Daoy (cell line): ENCODE results near the gene CHST8. TPM values are rescaled to one million over a fixed set of nuclear protein-coding genes. Genes with fewer than 3 reads are reported as not detected.

Experiments
- DNase-seq: peaks from one replicate; pipeline ENCODE4 v3.0.0-alpha.2; 2015; ENCODE audit warnings: low read depth
- total RNA-seq: library from RNA; depleted of rRNA; stranded (reverse); fragments of >200 nt; shearing (Covaris generic); gene quantifications from 2 replicates; pipeline ENCODE4 v1.2.3, GENCODE V29; 2014

Gene CHST8
- total RNA-seq, 1 experiment from 2014 or later, result 0.29 TPM

DNA sequence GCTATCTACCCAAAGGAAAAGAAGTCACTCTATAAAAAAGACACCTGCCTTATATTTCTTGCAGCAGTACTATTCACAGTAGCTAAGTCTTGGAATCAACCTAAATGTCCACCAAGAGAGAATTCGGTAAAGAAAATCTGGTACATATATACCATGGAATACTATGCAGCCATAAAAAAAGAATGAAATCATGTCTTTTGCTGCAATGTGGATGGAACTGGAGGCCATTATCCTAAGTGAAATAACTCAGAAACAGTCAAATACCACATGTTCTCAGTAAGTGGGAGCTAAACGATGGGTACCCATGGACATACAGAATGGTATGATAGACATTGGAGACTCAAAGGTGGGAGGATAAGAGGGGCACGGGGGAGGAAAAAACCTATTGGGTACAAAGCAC, 92.4 kb downstream of the CHST8 start:
- no peak for DNase-seq

DNA sequence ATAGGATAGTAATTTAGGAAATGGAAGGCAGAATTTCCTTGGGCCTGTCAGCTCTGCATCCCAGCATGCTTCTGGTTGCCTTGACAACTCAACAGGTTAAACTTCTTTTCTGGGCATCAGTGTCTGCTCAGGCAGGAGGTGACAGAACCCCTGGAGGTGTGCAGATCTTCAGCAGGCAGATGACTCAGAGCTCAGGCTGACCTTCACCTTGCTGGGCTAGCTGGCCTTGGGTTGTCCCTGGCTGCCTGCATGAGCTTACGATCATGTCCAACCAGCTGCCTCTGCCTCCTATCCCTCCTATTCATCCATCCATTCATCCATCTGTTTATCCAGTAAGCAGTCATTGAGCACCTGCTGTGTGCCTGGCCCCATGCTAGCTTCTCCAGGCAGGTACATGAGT, 93.7 kb downstream of the CHST8 start:
- no peak for DNase-seq

DNA sequence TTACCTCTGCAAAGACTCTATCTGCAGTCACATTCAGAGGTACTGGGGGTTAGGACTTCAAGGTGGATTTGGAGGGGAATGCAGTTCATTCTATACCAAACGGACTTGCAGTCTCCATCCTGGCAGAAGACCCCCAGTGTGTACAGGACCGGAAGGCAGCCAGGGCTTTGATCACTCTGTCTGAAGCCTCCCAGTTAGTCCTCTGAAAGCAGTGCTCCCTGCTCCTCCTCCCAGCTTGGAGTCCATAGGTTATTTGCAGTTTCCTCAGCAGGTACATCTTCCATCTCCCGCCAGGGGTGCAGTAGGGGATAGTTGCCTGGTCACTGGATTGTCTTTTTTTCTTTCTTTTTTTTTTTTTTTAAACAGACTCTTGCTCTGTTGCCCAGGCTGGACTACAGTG, 96.1 kb downstream of the CHST8 start:
- DNase-seq, result no peak

GRCh38 chr19:33718651-33719254, 97.0 kb downstream of the CHST8 start:
- DNase-seq, result no peak

DNA sequence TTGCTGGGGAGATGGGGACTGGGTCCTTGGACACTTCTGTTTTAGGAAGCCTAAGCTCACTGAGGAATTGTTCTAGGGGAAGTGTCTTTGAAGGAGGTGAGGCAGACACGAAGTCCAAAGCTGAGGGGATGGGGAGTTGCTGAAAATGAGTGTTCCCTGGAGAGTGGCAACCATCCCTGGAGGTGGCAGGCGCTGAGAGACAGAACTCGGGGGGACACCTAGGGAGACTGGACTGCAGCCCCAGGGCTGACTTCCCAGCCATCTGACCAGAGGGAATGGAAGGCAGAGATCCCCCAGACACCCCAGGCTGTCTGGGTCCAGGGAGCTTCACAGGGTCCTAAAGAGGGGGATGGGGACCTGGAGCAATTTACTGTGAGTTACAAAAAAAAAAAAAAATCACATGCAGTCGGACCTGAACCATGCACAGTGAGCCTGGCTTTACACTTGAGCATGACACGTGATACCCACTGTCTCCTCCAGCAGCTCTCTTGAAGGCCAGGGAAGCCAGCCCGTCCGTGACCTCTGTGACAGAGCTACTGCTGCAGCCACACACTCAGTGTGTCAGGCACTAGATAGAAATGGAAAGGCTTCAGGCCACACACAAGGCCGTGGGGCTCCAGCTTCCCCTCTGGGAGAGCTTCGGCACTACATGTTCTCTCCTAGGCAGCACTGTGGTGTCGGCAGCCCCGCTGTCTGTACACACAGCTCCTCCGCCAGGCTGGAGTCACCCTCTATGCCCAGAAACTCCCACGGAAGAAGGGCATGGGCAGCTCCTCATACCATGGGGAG, 97.8 kb downstream of the CHST8 start:
- DNase-seq, result no peak

GRCh38 chr19:33720155-33720493, 98.4 kb downstream of the CHST8 start:
- no peak for DNase-seq

- no peak for DNase-seq
Measured at GRCh38 chr19:33720691-33721682, 99.2 kb downstream of the CHST8 start.

GRCh38 chr19:33721735-33722297, 100.1 kb downstream of the CHST8 start:
- DNase-seq, result no peak

- DNase-seq, result no peak
Measured at GRCh38 chr19:33722456-33723239, 100.9 kb downstream of the CHST8 start.

- DNase-seq, result no peak
Measured at GRCh38 chr19:33723512-33723911, 101.8 kb downstream of the CHST8 start.

DNA sequence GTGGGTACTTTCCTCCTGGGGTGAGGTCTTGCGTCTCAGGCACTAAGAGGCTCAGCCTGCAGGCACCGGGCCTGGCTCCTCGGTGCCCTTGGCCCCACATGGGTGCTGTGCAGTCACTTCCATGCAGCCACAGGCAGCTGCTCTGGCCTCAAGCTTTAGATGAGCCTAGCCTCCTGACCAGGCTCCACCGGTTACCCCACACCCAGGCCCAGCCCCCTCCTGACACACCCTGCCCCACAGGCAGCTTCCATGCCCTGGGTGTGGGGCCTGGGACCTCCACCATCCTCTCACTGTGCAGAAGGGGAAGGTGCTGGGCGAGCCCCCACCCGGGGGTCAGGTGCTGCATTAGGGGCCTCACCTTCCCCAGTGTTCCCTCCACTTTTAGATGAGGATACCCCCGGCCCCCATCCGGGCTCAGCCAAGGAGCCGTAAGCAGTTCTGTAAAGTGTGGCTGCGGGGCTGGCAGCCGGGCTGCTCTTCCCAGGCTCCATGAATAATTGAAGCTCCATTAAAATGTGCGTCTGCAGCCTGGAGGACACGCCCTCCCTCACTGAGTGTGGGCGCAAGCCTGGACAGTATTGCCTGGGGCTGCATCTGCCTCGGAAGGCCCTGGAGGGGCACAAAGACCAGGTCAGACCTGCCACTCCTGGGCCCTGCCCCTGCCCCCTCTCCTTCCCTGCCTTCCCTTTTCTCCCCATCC, 102.4 kb downstream of the CHST8 start:
- no peak for DNase-seq

GRCh38 chr19:33724721-33725060, 102.9 kb downstream of the CHST8 start:
- no peak for DNase-seq

GRCh38 chr19:33725567-33725966, 103.8 kb downstream of the CHST8 start:
- DNase-seq, result no peak

DNA sequence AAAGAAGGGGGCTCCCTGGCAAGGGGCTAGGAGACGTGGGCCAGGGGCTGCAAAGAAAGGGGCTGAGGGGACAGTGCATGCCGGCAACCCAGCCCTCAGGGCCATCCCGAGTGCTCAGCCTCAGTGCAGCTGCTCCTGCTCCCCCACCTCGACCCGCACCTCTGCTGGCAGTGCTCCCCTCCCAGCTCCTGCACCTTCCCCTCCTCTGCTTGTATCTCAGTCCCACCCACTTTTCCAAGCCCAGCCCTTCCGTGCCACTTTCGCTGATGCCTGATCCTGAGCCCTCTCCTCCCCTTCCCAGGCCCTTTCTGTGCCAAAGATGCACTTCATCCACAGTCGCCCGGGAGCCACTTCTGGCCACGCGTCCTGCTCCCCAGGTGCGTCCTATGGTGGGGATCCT, 105.0 kb downstream of the CHST8 start:
- DNase-seq, result no peak

GRCh38 chr19:33727331-33727998, 105.7 kb downstream of the CHST8 start:
- no peak for DNase-seq

GRCh38 chr19:33728141-33728540, 106.4 kb downstream of the CHST8 start:
- DNase-seq, result no peak

- DNase-seq, result no peak
Measured at GRCh38 chr19:33730858-33731607, 109.3 kb downstream of the CHST8 start.

- no peak for DNase-seq
Measured at GRCh38 chr19:33731881-33732280, 110.1 kb downstream of the CHST8 start.

GRCh38 chr19:33734913-33735312, 113.2 kb downstream of the CHST8 start:
- no peak for DNase-seq

- no peak for DNase-seq
Measured at GRCh38 chr19:33736158-33736557, 114.4 kb downstream of the CHST8 start.
